Measurements from ENCODE around the gene METRN.
A peak's percentile ranks its signal among the peaks of the same experiment; 100 is the strongest.

METRN gene

DNA sequence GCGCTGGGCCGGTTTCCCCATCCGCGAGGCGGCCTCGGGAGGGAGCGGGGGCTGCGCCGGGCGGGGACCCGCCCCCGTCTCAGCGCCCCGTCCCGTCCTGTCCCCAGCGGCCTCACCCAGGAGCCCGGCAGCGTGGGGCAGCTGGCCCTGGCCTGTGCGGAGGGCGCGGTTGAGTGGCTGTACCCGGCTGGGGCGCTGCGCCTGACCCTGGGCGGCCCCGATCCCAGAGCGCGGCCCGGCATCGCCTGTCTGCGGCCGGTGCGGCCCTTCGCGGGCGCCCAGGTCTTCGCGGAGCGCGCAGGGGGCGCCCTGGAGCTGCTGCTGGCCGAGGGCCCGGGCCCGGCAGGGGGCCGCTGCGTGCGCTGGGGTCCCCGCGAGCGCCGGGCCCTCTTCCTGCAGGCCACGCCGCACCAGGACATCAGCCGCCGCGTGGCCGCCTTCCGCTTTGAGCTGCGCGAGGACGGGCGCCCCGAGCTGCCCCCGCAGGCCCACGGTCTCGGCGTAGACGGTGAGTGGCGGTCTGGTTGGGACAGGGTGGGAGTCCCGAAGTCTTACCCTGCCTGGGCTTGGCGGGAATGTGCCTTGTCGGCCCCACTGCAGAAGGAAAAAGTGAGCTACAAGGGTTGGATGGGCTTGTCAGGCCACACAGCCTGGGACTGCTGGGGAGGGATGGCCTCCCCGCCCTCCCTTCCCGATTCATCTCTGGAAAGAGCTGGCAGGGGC, 720 bp downstream of the METRN start:
- no peaks in the 10 kb centered on the region; the same call in 1 of the 2 replicates for H3K79me2 ChIP-seq (ENCODE audit: low read length)

DNA sequence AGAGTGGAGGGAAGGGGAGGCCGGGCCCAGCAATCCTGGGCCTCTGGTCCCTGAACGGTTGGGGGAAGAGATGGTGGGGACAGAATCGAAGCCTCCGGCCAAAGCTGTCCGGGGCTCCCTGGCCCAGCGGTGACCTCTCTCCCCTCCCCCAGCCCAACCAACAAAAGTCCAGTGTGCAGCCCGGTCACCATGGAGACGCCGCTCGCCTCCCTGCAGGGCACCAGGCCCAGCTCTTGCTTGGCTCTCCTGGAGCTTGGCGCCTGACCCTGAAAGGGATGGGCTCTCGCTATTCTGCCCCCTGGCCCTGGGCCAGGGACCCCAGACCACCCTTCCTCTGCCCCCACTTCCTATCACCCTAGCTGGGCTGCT, 1.3 kb downstream of the METRN start:
- no peak overlapping the region for H3K9ac ChIP-seq (ENCODE audit: low read length)
- H3F3A ChIP-seq (ENCODE audit: insufficient read depth, low read length) = peaks cover 10% of the 10 kb centered on the region; the same call in 1 of the 2 replicates
- peaks cover 28% of the 10 kb centered on the region for H3K27me3 ChIP-seq (replicated peaks; ENCODE audit: insufficient read depth, low read length)
- no peaks in the 10 kb centered on the region for H3K9me3 ChIP-seq (replicated peaks; ENCODE audit: insufficient read depth, low read length)
- no peaks in the 10 kb centered on the region for H3K36me3 ChIP-seq (replicated peaks; ENCODE audit: insufficient read depth, low read length)
- H3K9me2 ChIP-seq (replicated peaks; ENCODE audit: insufficient read depth, low read length) = no peaks in the 10 kb centered on the region
- no peak overlapping the region for H3K27ac ChIP-seq (ENCODE audit: low read length)
- no peak overlapping the region for H3K4me2 ChIP-seq (ENCODE audit: low read depth, low read length)
- DNase-seq = no peak
- no peak overlapping the region for H2AFZ ChIP-seq (ENCODE audit: low read length)
- no peak overlapping the region for H3K4me3 ChIP-seq (ENCODE audit: low read length)
- no peak for TF ChIP-seq EZH2 (optimal IDR thresholded peaks at IDR 0.05; ENCODE audit: low read depth, low read length)
- no peak for TF ChIP-seq EZH2phosphoT487 (IDR thresholded peaks at IDR 0.05; ENCODE audit: low read length)
- TF ChIP-seq, protein P1, sequence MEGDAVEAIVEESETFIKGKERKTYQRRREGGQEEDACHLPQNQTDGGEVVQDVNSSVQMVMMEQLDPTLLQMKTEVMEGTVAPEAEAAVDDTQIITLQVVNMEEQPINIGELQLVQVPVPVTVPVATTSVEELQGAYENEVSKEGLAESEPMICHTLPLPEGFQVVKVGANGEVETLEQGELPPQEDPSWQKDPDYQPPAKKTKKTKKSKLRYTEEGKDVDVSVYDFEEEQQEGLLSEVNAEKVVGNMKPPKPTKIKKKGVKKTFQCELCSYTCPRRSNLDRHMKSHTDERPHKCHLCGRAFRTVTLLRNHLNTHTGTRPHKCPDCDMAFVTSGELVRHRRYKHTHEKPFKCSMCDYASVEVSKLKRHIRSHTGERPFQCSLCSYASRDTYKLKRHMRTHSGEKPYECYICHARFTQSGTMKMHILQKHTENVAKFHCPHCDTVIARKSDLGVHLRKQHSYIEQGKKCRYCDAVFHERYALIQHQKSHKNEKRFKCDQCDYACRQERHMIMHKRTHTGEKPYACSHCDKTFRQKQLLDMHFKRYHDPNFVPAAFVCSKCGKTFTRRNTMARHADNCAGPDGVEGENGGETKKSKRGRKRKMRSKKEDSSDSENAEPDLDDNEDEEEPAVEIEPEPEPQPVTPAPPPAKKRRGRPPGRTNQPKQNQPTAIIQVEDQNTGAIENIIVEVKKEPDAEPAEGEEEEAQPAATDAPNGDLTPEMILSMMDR (IDR thresholded peaks at IDR 0.05; ENCODE audit: low read length) = no peak
- peaks cover 11% of the 10 kb centered on the region; the same call in 1 of the 2 replicates for H3K4me1 ChIP-seq (ENCODE audit: low read length)
- H4K20me1 ChIP-seq (ENCODE audit: insufficient read depth, low read length) = no peaks in the 10 kb centered on the region
- H3K79me2 ChIP-seq (ENCODE audit: low read length) = no peaks in the 10 kb centered on the region; the same call in 1 of the 2 replicates

More for the DNA sequence above, 720 bp downstream of the METRN start:
- DNase-seq = no peak
- Histone ChIP-seq H3K4me2 (ENCODE audit: low read depth, low read length) (peak overlapping the region; percentile 39; the same call in 1 of the 2 replicates), H3K4me1 (ENCODE audit: low read length) (peaks cover 11% of the 10 kb centered on the region; the same call in 1 of the 2 replicates), H3K27me3 (replicated peaks; ENCODE audit: insufficient read depth, low read length) (peaks cover 34% of the 10 kb centered on the region), H3K9ac (ENCODE audit: low read length) (no peak overlapping the region), H3K4me3 (ENCODE audit: low read length) (no peak overlapping the region), H2AFZ (ENCODE audit: low read length) (no peak overlapping the region), H4K20me1 (ENCODE audit: insufficient read depth, low read length) (no peaks in the 10 kb centered on the region), H3K36me3 (replicated peaks; ENCODE audit: insufficient read depth, low read length) (no peaks in the 10 kb centered on the region), H3K9me3 (replicated peaks; ENCODE audit: insufficient read depth, low read length) (no peaks in the 10 kb centered on the region), H3F3A (ENCODE audit: insufficient read depth, low read length) (peaks cover 8% of the 10 kb centered on the region; the same call in 1 of the 2 replicates), H3K9me2 (replicated peaks; ENCODE audit: insufficient read depth, low read length) (no peaks in the 10 kb centered on the region), H3K27ac (ENCODE audit: low read length) (no peak overlapping the region)
- TF ChIP-seq EZH2phosphoT487 (IDR thresholded peaks at IDR 0.05; ENCODE audit: low read length) = no peak

DNA sequence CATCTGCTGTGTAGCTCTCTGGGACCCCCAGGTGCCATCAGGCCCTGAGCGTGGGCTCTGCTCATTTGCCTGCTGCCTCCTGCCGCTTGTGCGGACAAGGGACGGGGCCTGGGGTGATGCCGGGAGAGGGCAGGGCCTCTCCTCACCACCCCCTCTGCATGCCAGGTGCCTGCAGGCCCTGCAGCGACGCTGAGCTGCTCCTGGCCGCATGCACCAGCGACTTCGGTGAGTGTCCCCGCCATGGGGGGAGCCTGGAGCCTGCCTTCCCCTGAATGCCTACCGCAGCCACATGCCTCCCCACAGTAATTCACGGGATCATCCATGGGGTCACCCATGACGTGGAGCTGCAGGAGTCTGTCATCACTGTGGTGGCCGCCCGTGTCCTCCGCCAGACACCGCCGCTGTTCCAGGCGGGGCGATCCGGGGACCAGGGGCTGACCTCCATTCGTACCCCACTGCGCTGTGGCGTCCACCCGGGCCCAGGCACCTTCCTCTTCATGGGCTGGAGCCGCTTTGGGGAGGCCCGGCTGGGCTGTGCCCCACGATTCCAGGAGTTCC, 1.9 kb downstream of the METRN start:
- no peaks in the 10 kb centered on the region for H3K36me3 ChIP-seq (replicated peaks; ENCODE audit: insufficient read depth, low read length)
- H3K4me1 ChIP-seq (ENCODE audit: low read length) = peaks cover 15% of the 10 kb centered on the region; the same call in 1 of the 2 replicates
- no peaks in the 10 kb centered on the region for H4K20me1 ChIP-seq (ENCODE audit: insufficient read depth, low read length)
- no peak for DNase-seq
- H3K27me3 ChIP-seq (replicated peaks; ENCODE audit: insufficient read depth, low read length) = peaks cover 25% of the 10 kb centered on the region
- H2AFZ ChIP-seq (ENCODE audit: low read length) = no peak overlapping the region
- peaks cover 10% of the 10 kb centered on the region; the same call in 1 of the 2 replicates for H3F3A ChIP-seq (ENCODE audit: insufficient read depth, low read length)
- no peaks in the 10 kb centered on the region for H3K9me3 ChIP-seq (replicated peaks; ENCODE audit: insufficient read depth, low read length)
- peaks cover 5% of the 10 kb centered on the region; the same call in 1 of the 2 replicates for H3K79me2 ChIP-seq (ENCODE audit: low read length)
- TF ChIP-seq EZH2phosphoT487 (IDR thresholded peaks at IDR 0.05; ENCODE audit: low read length) (no peak), EZH2 (optimal IDR thresholded peaks at IDR 0.05; ENCODE audit: low read depth, low read length) (no peak)
- TF ChIP-seq, protein P1 (IDR thresholded peaks at IDR 0.05; ENCODE audit: low read length) = no peak
- H3K9ac ChIP-seq (ENCODE audit: low read length) = no peak overlapping the region
- no peak overlapping the region for H3K27ac ChIP-seq (ENCODE audit: low read length)
- H3K4me2 ChIP-seq (ENCODE audit: low read depth, low read length) = no peak overlapping the region
- H3K9me2 ChIP-seq (replicated peaks; ENCODE audit: insufficient read depth, low read length) = no peaks in the 10 kb centered on the region
- no peak overlapping the region for H3K4me3 ChIP-seq (ENCODE audit: low read length)

Data from MM.1S (cell line).